Renal cortex interstitium (tissue), 11 donors: ENCODE data around the gene NTN4. TPM values are rescaled to one million over a fixed set of nuclear protein-coding genes. Genes with fewer than 3 reads are reported as not detected.

Experiments used
- DNase-seq, 11 donors: peaks; one replicate each; pipeline ENCODE4 v3.0.0-alpha.2; 2013; ENCODE audit warnings: low read depth in 9 of 11, low spot score in 4 of 11; ENCODE audit errors: extremely low read depth in 1 of 11
- polyA plus RNA-seq, 3 donors: library from polyadenylated mRNA; unstranded; fragments of 120-200 nt; gene quantifications; one replicate each; pipeline ENCODE4 v1.2.1, GENCODE V29; 2013; ENCODE audit not compliant: insufficient read length in 3 of 3

The NTN4 gene
- polyA plus RNA-seq, 3 donors, result 84.1 to 119 (median 98.6) TPM

DNA sequence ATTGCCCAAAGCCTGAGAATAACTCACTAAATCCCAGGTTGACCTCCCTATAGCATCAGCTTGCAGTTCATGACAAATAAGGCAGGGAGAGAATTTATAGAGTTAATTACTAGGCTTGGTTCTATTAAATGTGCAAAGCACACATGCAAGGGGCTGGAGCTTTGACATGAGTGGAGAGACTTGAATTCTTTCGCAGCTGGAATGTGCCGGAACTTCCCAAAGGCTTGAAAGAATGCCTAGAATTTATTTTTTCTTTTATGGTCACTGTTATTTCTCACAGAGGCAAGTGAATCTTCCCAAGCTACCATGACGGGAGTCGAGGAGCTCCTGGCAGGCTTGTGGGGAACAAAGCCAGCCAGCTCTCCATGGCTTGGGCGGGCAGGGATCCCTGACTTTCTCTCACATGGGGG lies 143.8 kb downstream of the NTN4 start:
- DNase-seq, result peak in 2 of 11 donors; percentile 66 to 75

DNA sequence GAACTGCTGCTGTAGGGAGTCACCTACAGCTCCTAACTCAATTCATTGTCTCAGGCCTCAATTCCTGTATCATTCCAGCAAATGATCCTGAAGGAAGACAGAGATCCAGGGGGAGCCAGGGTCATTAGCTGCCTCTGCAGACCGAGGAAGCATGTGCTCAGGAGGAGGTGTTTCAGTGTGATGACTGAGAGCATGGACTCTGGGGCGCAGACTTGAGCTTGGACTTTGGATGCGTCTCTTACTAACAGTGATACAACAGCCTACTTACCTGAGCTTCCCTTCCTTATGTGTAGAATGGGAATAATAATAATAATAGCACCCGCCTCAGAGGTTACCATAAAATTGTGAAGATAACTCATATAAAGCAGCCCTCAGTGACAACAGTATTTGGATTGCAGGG lies 147.3 kb downstream of the NTN4 start:
- no peak for DNase-seq

DNA sequence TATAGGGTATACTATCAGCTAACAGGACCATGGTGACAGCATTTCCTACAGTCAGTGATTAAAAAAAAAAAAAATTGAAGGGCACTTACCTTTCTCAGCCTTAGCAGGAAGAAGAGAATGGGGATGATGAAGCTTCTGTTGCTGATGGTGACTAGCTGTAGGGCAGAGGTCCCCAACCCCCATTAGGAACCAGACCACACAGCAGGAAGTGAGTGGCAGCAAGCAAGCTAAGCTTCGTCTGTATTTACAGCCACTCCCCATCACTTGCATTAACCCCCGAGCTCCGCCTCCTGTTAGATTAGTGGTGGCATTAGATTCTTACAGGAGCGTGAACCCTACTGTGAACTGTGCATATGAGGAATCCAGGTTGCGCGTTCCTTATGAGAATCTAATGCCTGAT lies 148.0 kb downstream of the NTN4 start:
- DNase-seq, result no peak

DNA sequence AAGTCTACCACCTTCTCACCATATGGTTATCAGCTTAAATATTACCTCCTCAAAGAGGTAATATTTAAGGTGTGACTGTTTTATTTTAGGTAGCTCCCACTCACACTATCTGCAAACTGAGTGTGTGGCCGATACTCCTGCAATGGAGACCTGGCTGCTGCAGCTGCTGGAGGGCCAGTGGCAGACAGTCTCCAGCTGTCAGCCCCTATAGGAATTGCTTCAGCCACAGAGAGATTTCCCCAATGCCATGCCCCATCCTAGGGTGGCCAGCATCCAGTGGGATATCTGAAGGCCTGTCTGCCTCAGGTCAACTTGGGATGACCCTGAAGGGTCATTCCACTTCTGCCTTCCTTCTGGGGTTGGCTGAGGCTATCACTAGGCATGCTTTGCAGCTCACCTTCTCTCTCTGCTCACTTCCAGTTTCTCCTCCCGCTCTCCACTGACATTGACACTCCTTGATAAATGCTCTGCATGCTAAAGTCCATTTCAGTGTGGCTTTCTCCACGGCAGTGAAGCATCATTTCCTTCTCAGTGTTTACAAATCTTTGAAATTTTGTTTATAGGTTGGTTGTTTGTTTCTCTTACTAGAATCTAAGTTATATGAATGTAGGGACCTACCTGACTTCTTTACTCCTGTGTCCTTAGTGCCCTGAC lies 149.1 kb downstream of the NTN4 start:
- no peak for DNase-seq

DNA sequence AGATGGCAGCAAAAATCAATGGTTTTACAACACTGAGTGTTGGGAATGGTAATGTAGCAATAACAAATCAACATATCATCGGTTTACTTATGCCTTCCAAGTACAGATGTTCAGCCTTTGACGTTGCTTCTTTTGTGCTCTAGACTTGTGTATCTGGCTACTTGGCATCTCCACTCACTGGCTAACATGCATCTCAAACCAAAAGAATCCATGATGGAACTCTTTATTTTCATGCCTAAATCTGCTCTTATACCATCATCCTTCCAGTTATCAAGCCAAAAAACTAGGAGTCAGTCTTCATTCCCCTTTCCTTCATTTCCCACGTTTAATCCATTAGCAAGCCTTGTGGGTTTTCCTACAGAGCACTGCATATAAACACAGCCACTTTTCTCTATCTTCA lies 150.0 kb downstream of the NTN4 start:
- DNase-seq, result no peak

DNA sequence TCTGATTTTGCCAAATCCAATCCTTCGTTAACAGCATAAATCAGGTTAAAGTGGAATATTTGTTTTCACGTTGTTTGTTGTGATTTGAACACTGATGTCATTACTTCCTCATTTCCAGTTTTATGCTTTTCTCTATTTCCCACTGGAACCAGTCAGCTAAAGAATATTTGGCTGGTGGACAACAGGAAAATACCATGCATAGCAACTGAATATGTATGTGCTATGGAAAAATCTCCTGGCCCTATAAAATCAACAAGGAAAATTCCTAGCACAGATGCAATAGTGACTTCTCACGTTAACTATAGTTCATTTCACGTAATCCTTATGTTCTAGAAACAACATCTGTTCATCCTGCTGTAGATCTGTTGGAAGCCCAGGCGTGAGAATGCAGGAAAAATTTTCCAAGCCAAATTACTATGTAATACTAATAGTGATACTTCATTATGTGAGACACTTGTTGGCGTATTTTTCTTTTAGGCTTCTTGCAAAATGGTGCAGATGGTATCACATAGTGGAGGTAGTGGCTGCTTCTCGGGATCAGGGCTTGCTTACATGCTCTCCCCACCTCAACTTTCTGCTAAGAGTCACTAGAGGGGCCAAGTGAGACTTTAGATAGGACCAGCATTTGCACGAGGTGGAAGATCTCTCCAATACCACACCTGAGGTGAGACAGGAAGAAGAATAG lies 153.0 kb downstream of the NTN4 start:
- DNase-seq, result no peak

DNA sequence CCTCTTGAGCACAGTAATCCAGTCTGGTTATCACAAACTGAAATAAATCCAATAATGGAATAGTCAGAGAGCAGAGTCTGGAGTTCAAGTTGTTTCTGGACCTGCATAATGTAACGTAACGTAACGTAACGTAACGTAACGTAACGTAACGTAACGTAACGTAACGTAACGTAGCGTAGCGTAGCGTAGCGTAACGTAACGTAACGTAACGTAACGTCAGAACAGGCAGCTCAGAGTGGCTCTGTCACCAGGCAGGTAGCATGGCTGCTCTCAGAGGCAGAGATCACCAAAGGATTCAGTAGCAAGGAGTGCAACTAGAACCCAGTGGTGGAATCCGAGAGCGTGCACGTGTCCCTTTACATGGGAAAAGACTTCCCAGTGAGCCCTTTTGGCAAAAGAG lies 153.6 kb downstream of the NTN4 start:
- no peak for DNase-seq

DNA sequence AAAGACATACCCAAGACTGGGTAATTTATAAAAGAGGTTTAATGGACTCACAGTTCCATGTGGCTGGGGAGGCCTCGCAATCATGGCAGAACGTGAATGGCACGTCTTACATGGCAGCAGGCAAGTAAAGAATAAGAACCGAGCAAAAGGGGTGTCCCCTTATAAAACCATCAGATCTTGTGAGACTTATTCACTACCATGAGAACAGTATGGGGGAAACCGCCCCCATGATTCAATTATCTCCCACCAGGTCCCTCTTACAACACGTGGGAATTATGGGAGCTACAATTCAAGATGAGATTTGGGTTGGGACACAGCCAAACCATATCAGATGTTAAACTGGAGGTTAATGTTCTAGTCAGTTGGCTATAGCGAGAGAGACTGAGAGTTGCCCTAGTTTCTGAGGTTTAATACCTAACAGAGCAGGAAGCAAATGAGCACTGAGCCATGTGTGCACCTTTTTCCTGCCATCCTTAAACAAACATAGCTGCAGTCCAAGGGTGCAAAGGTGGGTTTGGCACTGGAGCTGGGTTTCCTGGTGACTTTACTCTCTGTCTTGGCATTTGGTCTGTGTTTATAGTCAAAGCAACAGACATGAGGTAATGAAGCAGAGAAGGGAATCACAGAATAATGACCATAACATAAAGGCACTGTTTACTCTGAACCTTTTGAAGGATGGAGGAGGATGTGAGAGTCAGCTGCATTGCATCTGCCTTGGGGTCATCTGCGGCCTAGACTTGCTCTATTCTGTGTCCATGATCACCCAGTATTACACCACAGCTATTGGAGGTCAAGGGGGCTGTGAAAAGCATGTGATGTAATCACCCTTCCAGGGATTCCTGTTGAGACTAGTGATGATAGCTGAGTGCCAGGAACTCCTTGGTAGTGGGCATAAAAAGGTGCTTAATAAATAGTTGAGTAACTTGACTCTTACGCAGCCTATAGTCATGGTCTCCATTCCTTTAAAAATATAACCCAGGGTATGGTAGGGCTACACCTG lies 155.6 kb downstream of the NTN4 start:
- DNase-seq, result peak in 2 of 11 donors; percentile 49 to 63

DNA sequence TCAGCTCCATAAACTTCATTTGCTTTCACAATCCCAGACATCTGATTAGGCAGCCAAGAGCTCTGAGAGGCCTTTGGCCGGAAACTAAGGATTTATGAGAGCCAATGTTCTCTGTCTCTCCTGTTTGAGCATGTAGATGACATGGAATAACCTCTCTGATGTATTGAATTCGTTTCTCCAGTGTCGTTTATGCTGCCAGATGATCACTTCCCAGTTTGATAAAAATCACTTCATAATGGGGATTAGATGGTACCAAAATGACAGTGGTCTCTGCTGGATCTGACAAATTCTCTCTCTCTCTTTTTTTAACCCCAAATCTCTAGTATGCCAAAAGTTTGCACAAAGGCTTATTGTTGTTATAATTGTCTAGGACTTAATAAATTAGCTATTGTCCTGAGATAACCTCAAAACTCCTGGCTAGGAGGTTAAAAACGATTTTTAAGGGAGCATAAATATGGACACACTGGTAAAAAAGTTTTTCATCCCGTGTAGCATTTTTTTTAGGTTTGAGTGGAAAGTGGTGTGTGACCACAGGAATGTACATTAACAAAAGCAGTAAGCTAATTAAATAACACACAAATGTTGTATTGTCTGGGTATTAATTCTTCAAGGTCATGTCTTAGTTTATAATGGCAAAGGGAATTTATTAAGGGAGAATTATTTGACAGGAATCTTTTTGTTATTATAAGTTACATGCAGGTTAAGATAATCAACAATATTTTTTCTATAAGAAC lies 156.7 kb downstream of the NTN4 start:
- no peak for DNase-seq

DNA sequence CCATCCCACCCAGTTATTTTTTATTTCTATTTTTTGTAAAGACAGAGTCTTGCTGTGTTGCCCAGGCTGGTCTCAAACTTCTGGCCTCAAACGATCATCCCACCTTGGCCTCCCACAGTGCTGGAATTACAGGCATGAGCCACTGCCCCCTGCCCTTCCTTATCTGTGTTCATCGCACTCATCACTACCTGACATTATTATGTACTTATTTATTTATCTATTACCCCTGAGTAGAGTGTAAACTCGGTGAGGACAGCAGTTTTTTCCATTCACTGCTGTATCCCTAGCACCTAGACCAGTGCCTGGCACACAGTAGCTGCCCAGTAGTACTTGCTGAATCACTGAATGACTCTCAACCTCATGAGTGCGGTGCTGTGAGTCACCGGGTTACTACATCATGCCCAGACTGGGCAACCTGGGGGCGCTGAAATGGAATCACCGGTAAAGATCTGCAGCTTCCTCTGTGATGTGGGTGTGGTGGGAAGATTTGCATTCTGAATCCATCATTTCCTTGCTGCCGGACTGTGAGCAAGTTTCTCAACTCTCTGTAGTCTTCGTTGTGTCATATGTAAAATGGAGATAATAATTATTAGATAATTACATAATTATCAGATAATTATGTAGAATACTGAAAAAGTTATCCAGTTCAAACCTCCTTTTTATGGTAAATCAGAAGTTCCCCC lies 157.4 kb downstream of the NTN4 start:
- no peak for DNase-seq

DNA sequence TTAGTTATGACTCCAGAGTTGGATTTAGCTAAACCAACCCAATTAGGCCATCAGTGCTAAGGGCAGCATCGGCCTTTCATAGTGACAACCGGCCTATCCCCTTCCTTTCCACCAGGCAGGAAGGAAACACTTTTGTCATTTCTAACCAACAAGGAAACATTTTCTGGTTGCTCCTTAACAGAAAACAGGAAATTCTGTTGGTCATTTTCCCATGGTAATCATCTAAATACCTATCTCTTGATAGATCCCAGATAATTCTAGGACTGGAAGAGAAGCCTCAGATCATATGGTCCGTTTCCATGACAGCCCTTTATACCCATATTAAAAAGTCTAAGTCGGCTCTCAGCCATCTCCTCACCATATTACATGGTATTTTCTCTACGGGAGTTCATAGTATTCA lies 160.1 kb downstream of the NTN4 start:
- no peak for DNase-seq

DNA sequence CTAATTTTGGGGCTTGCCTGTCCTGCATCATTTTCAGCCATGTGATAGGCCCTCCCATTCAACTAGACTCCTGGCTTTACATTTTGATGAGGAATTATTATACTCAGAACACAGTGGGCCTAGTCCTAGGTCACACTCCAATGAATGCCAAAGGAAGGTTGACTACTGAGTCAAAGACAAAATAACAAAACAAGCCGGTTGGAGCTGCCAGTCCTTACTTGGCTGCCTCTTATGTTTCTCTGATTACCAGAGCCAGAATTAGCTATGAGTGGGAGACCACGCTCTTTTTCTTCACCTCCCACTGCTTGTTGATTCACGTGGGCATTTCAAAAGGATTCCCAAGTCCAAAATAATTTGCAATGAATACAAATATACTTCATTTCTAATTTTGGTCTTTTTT lies 161.2 kb downstream of the NTN4 start:
- no peak for DNase-seq

DNA sequence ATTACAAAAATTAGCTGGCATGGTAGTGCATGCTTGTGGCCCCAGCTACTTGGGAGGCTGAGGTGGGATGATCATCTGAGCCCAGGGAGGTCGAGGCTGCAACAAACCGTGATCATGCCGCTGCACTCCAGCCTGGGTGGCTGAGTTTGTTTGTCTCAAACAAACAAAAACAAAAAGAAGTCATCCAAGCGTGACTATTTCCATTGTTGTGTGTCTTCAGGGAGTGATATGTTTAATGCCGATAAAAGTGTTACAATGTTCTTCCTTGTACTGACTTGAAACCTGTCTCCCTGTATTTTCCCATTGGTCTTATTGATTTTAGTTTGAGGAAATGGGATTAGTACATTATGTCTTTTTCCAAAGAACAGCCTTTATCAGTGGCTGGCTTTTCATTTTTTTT lies 163.7 kb downstream of the NTN4 start:
- no peak for DNase-seq

DNA sequence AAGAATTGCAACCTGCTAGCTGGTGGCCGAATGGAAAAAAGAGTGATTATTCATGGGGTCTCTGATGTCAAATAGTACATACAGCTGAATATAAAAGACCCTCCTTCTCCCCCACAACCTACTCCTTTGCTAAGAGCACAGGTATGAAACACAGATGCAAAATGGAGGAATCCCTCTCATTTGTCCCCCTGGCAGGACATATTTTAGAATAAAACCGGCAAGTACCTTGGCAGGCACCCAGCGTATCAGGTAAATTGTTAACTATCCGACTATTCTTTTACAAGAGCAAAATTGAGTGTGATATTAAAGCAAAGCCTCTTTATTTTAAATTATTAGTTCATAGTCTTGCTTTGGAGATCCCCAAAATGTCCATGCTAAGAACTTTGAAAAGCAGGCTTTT lies 165.6 kb downstream of the NTN4 start:
- no peak for DNase-seq

DNA sequence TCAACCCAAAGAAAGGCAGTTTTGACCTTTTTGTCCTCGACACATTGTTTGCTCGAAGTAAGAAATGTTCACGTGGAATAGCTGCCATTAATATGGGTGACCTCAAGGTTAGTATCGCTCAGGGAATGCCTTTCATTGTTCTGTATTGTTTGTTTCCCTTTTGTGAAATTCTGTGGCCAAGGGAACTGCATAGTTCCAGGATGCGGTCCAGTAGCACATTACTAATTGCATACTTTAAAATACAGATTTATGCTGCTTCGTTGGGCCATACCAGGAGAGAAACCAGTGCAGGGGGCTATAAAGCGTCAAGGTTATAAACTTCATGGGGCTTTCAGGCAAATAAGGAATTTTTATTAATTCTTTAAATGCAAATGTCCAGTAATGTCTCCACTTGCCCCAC lies 166.0 kb downstream of the NTN4 start:
- DNase-seq, result peak in 2 of 11 donors; percentile 59 to 77

DNA sequence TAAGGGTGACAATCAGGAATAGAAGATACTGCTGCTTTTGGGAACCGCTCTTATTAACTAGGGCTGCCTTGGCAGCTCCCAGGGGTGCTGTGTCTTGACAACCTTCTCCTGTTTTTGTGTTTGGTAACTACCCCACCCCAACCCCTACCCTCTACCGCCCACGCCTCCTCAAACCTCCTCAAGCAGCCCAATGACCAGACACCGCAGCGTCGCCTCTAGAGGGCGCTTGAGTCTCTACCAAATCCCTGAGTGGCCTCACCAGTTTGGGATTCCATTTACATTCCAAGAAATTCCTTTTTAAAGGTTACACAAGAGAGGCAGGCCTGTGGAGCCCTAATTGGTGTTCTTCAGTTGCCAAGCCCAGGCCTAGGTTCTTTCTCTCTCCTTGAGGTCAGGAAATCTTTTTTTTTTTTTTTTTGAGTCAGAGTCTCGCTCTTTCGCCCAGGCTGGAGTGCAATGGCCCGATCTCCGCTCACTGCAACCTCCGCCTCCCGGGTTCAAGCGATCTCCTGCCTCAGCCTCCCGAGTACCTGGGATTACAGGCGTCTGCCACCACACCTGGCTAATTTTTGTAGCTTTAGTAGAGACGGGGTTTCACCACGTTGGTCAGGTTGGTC lies 166.9 kb downstream of the NTN4 start:
- peak in 8 of 11 donors; percentile 48 to 76 (median 58) for DNase-seq

DNA sequence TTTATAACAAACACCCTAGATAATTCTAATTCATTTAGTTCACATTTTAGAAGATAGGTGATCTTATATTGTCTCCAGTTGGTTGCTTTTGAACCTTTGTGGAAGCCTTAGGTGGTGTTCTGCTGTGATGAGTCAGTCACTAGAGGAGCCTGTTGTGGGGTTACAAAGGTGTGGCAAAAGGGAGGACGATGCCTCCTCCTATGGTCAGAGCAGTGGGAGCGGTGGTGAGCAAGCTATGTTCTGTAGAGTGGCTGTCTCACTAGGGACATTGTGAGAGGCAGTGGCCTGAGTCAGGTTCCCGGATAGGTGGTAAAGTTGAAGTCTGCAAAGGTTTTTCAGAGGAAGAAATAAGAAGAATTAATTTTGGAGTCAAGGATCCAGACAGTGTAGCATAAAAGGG lies 167.7 kb downstream of the NTN4 start:
- DNase-seq, result no peak

DNA sequence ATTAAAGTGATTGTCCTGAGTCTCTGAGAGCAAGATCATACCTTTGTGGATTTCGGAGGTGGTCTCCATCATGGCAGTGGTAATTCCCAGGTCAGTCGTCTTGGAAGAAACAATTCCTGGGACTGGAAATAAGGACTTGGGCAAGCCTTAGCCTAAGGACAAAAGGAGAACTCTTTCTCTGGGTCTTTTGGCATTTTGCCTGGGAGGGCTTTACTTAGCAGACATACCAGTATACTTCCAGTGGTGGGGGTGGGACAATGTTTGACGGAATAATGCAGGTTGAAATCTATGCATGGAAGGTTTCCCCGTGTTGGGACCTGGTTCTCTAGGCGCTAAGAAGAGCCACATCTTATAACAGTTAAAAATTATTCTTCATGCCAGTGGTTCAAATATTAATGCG lies 168.8 kb downstream of the NTN4 start:
- no peak for DNase-seq
